ENCODE data around the gene FAM167B.
"Not testable (repeated sequence)": the region's sequence is repeated elsewhere in the genome, so short reads cannot be mapped to it uniquely, and the experiment has no call there.

Gene FAM167B

DNA sequence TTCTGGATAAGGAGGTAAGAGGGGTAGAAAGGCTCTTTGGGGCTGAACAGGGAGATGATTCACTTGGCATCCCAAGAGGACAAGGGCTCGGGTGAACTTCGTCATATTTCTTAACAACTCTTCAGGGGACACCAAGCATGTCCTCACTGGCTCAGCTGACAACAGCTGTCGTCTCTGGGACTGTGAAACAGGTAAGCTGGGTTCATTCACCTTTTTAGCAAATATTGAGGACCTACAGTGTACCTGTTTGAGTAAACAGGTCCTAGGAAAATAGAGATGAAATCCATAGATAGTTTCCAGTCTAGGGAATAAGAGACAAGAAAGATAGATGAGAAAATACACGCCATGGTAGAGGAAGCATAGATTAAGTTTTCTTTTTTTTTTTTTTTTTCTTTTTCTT, 22.7 kb upstream of the FAM167B start:
- no peak for DNase-seq

DNA sequence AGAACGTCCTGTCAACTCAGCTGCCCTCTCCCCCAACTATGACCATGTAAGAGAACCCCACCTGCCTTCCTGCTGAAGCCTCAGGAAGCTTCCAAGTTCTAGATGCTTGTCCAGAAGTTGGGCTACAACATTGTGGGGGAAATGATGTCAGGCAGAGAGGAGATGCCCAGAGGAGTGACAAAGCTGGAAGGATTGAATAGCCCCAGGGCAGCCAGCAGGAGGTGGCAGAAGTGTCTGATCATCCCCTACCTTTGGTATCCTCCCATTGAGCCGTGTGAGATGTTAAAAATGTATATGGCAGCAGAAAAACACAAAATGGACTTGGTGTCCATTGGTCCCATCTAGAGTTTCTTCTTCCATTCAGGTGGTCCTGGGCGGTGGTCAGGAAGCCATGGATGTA, 18.3 kb upstream of the FAM167B start:
- DNase-seq: no peak

DNA sequence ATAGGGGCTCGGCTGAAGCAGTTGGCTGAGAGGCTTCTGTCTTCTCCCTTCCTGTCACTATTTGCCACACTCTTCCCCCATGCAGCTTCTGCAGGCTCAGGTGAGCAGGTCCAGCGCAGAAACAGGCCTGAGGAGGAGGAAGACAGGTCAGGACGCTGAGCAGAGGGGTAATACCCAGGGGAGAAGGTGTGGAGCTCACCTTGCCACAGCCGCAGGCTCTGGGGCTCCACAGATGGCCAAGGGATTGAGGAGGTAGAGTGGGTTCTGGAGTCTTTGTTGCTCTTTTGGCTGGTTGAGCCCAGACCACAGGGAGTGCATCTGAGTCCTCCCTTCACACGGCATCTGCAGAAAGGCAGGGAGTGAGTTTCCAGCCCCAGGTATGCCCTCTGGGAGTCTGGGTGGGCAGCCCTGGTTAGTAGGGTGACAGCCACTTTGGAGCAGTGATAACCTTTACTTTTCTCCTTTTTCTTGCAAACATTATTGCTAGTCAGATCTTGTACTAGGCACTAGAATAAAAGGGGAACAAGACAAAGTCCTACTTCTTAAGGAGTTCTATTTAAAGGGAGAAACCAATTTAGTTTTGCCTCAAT, 15.1 kb upstream of the FAM167B start:
- DNase-seq: no peak

DNA sequence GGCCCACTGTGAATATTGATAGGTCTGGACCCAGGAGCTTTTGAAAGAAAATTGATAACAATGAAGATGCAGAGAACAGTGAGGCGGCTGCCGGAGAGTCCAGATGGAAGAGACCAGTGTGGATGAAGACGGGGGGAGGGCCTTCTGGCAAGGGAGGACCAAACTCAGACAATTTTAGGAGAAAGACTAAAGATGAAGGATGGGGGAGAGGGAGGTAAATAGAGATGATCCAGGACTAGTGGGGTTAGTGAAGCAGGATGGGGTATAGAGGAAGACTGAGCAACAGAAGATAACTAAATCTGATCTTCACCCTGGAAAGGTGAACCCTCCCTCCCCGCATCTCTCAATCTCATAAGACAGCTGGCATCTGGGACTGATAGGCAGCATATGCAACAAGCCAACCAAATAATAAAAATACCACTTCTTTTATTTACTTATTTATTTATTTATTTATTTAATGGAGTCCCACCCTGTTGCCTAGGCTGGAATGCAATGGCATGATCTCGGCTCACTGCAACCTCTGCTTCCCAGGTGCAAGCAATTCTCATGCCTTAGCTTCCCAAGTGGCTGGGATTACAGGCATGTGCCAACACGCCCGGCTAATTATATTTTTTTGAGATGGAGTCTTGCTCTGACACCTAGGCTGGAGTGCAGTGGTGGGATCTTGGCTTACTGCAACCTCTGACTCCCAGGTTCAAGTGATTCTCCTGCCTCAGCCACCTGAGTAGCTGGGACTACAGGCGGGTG, 14.3 kb upstream of the FAM167B start:
- DNase-seq: no peak

DNA sequence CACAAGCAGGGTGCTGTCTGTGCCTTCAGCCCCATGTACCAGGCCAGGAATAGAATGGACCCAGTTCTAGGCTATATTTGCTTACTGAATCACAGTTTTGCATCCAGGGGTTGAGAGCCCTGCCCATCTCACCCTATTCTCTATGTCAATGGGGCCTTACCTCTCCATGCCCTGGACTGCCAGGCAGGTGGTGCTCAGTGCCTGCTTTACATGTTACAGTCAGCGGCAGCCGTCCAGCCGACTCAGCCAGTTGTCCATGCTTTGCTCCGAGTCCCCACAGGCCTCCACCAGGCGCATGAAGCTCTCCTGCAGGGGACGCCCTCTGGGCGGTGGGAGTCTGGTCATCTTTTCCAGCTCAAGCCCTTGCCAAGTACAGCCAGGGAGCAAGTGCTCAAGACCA, 12.2 kb upstream of the FAM167B start:
- DNase-seq: no peak

DNA sequence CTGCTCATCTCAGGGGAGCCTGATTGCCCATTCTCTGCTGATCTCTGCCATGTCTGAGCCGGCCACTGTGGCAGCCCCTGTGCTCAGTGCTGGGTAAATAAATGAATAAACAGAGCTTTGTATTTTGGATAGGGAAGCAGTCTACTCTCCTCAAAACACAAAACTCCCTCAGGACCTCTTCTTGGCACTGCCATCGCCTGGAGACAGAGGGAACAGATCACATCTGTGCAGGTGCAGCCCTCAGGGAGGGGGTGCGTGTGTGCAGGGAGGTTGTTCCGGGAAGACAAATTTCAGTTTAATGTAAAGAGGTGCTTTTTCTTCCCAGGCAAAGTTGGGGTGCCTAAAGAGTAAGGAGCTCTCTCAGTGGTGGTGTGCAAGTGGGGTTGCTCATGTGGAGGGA, 7.7 kb upstream of the FAM167B start:
- peak; percentile 61 for DNase-seq

DNA sequence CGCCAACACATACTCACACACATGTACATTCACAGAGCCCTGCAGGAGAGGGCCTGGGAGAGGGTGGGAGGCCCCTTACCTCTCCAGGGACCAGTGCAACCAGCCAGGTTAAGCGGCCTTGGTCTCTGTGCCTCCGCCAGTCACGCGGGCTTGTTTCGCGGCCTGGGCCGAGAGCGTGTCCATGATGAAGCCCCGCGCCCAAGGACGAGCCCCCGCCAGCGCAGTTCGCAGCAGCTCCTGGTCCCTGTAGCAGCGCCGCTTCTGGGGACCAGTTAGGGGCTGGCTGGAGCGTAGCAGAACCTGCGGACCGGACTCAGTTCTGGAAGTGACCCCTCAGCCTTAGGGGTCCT, 7.3 kb upstream of the FAM167B start:
- no peak for DNase-seq

DNA sequence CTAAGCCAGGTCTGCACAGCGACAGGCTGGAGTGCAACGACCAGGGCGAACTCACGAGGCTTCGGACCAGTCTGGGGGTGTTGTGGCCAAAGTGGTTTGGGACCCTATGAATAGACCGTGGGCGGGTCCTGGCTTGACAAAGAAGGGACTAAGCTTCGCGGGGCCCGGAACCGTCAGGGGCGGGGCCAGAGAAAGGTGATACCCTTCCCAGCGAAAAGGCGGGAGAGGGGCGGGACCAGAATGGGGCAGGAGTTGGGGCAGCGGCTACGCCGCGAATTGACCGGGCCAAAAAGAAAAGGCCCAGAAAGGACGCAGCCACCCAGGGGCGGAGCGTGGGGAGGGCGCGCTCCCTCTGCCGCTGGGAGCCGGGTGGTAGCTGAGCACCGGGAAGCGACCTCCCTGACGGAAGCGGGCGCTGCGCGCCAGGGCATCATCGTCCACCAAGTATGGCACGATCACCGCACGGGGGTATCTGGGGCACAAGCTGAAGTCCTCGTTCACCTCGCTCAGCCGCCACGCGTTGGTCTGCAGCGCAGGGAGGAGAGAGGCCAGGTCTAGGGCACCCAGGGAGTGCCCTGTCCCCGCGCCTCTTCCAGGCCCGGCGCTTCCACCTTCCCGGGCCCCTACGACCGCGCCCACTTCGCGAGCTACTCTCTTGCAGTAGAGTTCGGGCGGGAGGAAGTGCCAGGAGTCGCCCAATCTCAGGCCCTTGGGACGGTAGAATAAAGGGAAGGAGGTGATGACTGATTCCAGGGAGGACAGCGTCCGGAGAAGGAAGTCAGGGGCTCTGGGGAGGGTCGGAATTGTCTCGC, 6.7 kb upstream of the FAM167B start:
- peak; percentile 49 for DNase-seq

DNA sequence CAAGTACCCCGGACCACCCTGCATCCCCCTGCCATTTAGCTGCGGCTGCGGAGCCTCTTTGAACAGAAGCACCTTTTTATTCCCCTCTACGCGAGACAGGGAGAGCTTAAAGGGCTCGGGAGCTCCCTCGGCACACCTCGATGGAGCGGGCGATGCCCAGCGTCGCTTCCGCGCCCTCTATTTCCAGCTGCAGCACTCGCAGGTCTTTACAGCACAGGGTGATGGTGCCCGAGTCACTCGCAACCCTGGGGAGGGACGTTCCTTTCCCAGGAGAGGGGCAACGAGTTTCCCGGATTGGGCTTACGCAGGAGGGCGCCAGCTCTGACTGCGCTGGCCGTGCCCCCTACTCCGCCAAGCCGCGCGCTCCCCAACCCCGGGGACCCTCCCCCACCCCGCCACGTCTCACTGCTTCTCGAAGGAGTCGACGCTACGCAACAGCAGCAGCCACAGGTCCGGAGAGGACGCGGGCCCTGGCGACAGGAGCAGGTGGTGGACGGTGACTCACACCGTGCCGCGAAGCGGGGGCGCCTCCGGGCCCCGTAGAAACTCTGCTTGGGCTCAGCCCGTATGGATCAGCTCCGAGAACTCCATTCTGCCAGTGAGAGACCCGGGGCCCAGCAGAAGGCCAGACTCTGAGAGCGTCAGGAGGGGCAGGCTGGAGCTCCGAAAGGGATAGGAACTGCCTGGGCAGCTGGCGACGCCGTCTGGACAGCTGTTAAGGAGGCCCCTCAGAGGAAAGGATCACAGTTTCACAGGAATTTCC, 5.8 kb upstream of the FAM167B start:
- no peak for DNase-seq

DNA sequence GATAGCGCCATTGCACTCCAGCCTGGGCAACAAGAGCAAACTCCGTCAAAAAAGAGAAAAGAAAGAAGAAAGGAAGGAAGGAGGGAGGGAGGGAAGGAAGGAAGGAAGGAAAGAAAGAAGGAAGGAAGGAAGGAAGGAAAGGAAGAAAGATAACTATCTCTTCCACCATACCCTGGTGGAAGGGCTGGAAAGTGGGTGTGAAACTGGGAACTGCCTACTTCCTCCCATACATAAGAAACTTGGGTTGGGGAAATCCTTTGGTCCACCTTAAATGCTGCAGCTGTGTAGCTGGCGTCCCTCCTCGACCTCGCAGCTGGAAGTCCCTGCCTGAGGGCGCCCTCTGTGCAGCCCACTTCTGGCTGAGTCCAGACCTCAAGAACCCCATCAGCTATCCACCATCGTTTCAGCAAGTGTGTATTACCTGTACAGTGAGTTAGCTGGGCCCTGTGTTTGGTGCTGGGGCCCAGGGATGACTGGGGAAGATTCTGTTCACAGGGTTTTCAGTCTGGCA, 4.6 kb upstream of the FAM167B start:
- DNase-seq: no peak

DNA sequence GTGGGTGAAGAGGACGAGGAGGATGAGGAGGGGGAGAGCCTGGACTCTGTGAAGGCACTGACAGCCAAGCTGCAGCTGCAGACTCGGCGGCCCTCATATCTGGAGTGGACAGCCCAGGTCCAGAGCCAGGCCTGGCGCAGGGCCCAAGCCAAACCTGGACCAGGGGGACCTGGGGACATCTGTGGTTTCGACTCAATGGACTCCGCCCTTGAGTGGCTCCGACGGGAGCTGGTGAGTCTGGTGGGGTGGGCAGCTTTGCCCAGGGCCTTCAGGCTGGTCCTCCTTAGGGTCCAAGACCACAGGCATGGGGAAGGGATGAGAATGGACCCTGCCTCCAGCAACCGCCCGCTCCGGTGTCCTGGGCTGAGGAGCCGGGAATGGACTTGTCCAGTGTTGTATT, 430 bp downstream of the FAM167B start:
- no peak for DNase-seq

DNA sequence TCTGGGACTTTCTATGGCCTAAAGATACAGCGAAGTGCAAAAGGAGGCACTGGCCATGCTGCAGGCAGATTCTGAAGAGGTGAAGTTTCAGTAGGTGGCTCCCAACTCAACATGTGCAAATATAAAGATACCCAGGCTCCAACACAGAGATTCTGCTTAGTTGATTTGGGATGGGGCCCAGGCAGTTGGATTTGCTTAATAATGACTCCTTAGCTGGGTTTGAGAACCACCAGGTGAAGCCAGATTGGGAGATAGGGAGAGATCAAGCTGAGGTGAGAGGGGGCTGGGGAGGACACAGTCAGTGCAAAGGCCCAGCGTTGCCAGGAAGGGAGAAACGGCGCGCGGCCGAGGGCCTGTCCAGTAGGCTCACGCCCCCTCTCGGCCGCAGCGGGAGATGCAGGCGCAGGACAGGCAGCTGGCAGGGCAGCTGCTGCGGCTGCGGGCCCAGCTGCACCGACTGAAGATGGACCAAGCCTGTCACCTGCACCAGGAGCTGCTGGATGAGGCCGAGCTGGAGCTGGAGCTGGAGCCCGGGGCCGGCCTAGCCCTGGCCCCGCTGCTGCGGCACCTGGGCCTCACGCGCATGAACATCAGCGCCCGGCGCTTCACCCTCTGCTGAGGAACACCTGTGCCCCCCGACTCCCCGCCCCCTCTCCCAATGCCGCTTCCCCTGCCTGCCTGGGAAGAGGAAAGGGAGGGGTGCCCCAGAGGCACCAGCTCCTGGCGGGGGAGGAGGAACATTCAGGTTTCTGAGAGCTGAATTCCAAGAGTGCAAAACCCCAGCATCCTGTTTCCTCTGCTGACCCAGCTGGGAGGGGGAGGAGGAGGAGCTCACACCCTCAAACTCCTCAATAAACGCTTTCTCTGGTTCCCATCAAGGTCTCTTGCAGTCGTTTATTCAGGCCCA, 1.2 kb downstream of the FAM167B start:
- DNase-seq: no peak

DNA sequence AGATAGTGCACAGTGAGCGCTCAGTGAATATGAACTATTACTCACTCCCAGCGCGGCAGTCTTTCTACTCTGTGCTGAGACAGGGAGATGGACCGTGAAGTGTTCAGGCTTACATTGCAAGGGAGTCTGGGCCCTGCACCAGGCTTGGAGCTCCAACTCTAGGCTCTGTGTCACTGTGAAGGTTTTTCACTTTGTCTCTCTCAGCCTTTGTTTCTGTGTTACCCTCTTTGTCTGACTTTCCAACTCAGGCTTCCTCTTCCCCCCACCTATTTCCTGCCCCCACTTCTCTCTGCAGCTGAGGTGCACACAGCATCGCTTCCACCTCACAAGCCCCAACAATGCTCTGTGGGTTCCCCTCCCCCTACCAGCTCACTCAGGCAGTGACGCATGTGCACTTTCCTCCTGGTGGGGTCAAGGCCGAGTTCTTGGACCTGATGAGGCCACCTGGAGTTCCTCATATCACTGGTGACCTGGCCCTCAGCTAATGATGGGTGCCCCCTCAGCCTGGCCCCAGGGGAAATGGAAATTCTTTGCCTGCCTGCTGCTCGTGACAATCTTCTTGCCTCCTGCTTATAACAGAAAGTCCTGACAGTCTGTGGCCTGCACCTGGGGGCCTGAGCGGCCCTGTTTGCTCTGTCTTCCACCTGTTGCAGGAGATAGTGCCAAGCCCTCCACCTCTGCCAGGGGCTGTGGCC, 3.0 kb downstream of the FAM167B start:
- DNase-seq: no peak

DNA sequence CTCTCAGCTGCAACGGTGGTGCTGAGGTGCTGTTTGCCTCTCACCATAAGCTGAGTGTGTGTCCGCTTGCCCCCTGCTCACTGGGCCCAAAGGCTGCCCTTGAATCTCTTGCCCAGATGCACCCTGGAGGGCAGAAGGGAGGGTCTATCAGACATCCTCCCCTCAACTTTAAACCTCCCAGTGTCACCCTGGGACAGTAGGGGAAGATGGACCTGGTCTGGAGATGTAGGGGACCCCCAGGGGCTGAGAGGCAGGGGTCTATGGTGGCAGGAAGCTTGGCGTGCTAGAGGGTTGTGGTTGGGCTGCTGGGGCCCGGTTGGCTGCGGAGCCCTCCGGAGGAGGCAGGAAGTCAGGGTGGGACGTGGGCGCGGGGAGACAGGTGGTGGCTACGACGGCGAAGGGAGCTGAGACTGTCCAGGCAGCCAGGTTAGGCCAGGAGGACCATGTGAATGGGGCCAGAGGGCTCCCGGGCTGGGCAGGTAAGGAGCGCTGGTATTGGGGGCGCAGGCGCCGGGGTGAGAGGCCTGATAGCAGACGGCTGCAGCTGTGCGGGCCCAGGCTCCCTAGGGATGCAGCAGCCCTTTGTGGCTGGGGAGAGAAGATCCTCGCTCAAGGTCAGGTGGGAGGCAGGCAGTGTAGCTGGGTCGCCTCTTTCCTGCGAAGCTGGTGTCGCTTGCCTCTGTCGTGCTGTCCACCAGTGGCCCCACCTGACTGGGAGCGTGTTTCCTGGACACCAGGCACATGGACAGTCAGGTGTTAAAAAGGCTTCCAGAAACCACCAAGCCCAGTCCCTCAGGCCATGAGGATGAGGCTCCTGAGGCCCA, 4.1 kb downstream of the FAM167B start, which contains the start of gene LCK:
Gene LCK (plus strand): TSS at position 373 of the 824 bp plus-strand sequence. CDS start 23,065 bp downstream, outside the sequence.
- no peak for DNase-seq

DNA sequence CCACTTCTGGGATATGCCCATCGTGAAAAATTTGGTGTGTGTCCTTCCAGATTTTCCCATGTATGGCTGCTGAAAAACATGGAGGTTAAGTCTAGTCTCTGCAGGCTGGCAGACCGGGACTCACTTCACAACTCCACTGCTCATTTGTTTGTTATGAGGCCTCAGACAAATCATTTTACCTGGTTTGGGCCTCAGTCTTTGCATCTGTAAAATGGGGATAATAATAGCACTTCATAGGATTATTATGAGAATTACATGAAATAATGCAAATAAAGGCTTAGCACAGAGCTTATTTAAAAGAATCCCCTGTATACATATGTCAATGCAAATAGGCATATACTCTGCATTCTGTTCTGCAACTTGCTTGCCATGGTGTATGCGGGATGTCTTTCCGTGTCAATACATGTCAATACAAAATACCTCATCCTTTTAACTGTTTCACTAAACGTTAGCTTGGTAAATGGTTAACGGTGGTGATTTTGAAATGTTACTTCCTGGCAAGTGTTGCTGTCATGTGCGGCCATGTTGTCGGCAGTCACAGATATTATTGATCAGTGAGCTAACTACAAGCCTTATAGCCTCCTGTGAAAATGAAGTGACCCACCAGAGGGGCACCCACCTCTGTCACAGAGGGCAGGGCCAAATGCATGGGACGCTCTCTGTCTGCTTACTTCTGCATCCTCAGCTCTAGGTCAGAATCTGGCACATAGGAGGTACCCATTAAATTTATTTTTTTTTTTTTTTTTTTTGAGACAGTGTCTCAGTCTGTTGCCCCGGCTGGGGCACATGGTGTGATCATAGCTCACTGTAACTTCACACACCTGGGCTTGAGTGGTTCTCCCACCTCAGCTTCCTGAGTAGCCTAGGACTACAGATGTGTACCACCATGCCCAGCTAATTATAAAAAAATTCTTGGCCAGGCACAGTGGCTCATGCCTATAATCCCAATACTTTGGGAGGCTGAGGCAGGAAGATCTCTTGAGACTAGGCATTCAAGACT, 8.3 kb downstream of the FAM167B start:
- DNase-seq: no peak

DNA sequence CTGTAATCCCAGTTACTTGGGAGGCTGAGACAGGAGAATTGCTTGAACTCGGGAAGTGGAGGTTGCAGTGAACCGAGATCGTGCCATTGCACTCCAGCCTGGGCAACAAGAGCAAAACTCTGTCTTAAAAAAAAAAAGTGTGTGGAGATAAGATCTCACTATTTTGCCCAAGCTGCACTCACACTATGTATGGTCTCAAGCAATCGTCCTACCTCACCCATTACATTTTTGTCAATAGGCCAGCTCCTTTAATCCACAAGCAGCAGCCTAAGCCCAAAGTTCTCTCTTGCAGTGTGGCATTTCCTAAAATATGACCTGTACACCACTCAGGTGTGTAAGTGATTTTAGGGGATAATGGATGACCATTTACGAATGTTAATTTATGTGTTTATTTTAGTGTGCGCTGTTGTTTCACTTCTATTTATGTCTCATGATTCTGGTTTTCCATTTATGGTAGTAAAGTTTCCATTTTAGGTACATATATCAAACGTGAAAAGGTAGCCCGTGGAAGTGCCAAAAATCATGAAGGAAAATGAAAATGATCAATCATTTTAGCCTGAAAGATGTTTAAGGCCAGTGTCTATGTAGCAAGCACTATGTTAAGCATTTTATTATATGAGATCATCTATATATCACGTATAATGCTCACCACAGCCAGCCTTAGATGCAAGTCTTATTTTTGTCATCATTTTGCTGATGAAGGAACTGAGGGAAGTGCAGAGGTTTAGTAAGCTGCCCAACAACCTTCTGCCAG, 9.6 kb downstream of the FAM167B start:
- DNase-seq: no peak

DNA sequence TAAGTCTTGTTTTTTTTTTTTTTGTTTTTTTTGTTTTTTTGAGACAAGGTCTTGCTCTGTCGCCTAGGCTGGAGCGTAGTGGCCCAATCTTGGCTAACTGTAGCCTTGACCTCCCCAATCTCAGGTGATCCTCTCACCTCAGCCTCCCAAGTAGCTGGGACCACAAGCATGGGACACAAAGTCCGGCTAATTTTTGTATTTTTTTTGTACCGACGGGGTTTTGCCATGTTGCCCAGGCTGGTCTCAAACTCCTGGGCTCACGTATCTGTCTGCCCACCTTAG, 10.1 kb downstream of the FAM167B start:
- DNase-seq: no peak

DNA sequence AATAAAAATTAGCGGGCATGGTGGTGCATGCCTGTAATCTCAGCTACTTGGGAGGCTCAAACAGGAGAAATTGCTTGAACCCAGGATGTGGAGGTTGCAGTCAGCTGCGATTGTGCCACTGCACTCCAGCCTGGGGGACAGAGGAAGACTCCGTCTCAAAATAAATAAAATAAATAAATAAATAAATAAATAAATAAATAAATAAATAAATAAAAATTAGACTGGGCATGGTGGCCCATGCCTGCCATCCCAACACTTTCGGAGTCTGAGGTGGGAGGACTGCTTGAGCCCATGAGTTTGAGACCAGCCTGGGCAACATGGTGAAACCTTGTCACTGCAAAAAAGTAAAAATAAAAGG, 16.2 kb downstream of the FAM167B start:
- DNase-seq: not testable (repeated sequence)

DNA sequence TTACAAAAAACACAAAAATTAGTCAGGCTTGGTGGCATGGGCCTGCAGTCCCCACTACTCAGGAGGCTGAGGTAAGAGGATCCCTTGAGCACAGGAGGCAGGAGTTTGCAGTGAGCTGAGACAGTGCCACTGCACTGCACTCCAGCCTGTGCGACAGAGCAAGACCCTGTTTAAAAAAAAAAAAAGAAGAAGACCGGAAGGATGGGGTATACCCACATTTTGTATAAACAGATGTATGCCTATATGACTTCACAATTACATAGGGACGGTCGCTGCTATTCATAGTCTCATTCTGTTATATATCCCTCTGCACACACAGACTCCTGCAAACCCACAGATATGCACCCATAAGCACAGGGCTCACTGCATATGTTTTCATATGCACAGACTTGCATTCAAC, 16.7 kb downstream of the FAM167B start:
- no peak for DNase-seq

Data from NCI-H187 treated with DMSO at 0.1 percent for 48 hours (cell line).